Stimulated activated CD8-positive, alpha-beta memory T cell treated with anti-CD3 and anti-CD28 coated beads, Interleukin-7, amount 100 ng/mL, for 24 hours (primary cell): ENCODE results near the gene UBAC2.
"Not testable (repeated sequence)": the region's sequence is repeated elsewhere in the genome, so short reads cannot be mapped to it uniquely, and the experiment has no call there.

Experiments
- DNase-seq: peaks from one replicate; pipeline ENCODE4 v3.0.0-alpha.2; 2020; ENCODE audit warnings: low read depth

UBAC2 gene

DNA sequence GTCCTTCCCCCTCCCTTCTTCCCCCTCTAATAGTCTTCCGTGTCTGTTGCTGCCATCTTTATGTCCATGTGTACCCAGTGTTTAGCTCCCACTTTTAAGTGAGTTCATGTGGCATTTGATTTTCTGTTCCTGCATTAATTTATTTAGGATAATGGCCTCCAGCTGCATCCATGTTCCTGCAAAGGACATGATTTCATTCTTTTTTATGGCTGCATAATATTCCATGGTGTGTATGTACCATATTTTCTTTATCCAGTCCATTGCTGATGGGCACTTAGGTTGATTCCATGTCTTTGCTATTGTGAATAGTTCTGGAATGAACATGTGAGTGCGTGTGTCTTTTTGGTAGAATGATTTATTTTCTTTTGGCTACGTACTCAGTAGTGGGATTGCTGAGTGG, 48.5 kb downstream of the UBAC2 start:
- DNase-seq: not testable (repeated sequence)

- DNase-seq: not testable (repeated sequence)
Observed at GRCh38 chr13:99249606-99250005, 49.0 kb downstream of the UBAC2 start.

GRCh38 chr13:99250982-99251825, 50.5 kb downstream of the UBAC2 start:
- no peak for DNase-seq

DNA sequence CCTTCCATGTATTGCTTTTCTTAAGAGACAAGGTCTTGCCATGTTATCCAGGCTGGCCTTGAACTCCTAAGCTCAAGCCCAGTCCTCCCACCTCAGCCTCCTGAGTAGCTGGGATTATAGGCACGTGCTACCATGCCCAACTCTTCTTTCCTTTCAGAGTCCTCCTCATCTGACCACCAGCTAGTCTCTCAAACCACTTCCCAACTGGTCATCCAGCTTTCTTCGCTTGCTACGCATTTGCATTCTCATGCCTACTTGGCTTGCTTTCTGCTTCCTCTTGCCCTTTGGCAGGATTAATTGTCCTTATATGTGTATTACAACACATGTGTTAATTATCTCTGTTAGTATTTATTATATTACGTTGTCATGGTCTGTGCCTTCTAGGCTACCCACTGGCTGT, 51.3 kb downstream of the UBAC2 start:
- DNase-seq: no peak

DNA sequence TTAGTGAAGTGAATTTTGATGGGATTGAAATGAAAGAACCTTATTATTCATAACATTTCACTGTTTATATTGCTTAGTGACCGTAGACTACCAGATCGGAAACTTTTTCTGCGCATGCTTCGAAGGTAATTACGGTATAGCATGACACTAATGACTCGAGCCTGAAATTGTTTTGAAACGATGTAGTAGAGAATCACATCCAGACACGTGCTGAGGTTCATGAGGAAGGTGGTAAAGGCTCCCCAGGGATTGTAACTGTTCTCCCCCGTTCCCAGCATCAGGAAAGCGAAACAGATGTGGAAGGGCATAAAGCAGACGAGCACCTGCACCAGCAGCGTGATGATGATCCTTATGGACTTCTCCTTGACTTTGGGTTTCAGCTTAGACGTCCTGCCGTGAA, 54.2 kb downstream of the UBAC2 start:
- DNase-seq: no peak

GRCh38 chr13:99255271-99255670, 54.6 kb downstream of the UBAC2 start:
- DNase-seq: no peak

GRCh38 chr13:99256283-99256682, 55.6 kb downstream of the UBAC2 start:
- DNase-seq: no peak

- no peak for DNase-seq
Observed at GRCh38 chr13:99256709-99257108, 56.1 kb downstream of the UBAC2 start.

- DNase-seq: no peak
Observed at GRCh38 chr13:99257291-99257690, 56.6 kb downstream of the UBAC2 start.

DNA sequence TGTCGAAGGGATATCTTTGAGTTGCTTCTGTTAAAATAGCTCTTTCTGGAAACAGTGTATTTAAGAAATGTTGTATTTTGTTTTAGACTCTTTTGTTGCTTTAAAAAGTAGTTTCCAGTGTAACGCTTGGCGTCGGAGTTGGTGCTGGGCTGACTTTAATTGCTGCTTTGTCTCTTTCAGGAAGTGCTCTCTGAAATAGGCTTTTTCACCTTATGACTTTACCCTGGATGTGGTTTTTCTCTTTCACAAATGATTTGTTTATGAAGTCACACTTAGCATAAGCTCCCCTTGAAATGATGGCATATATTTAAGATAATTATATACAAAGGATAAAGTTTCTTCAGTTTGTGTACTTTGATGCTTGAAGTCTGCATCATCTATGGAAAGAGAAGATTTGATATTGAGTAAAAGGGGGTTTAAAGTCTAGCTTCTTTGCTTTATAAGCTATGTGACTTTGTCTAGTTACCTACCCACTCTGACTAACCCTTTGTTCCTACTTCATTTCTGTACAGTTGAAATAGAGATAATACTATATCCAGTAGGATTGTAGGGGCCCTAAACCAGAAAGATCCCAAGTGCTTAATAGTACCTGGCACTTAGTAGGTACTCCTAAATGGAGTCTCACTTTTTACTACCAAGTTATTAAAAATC, 57.7 kb downstream of the UBAC2 start, which contains the start of gene GPR18:
TSS of gene GPR18 (minus strand) at position 170 of the 651 bp plus-strand sequence. CDS start 2,507 bp downstream, outside the sequence.
- no peak for DNase-seq

GRCh38 chr13:99258946-99259345, 58.3 kb downstream of the UBAC2 start:
- no peak for DNase-seq

DNA sequence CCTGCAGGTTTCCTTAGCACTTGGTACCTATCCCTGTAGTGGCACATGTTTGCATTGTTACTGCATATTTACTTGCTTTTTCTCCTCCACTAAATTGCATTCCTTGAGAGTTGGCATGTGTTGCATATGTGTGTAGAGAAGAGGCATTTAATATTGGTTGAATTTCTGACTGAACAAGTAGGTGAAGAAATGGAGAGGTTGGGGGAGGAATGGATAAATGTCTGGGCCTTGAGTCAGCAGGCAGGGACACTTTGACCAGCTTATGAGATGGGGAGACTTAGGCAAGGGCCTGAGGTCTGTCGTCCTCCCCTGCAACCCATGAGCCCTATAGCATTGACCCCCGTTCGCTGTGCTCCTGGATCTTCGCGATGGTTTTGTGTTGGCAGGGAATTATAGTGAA, 59.6 kb downstream of the UBAC2 start:
- no peak for DNase-seq

DNA sequence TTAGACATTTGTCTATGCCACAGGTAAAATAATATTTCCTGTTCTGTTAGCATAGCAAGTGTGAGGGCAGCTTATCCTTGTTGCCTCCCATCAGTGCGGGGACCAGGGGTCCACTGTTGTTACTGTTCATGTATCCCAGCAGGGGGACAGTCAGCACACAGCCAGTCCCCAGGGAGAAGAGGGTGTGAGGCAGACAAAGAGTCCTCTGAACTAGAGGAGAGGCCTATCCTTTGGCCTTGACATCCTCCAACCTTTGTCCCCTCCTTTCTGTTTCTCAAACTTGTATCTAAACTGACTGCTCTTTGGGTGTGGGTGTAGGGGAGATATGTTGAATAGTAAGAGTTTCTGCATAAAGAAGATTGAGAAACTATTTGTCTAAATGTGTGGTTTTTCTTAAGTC, 60.4 kb downstream of the UBAC2 start:
- no peak for DNase-seq

DNA sequence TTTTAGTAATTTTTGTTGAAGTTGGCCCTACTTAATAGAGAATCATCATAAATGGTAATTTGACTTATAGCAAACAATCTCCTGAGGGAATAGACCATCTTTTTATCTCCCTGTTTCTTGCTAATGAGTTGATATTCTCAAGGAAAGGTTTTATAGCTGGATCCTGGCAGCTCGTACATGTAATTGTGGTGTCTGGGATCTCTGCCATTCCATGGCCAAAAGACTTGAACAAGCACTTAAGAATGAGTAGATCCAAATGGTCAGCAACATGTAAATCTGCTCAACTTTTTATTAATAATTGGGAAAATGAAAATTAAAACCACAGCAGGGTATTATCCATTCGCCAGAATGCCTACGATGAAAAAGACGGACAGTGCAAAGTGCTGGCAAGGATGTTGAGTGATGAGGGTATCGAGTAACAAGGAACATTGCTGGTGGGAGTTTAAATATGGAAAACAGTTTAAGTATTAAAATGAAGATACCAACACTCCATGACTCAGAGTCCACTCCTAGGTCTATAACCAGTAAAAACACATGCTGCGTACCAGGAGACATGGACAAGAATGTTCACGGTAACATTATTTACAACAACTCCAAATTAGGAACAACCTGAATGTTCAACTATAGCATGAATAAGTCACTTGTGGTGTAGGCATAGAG, 62.6 kb downstream of the UBAC2 start:
- DNase-seq: no peak

DNA sequence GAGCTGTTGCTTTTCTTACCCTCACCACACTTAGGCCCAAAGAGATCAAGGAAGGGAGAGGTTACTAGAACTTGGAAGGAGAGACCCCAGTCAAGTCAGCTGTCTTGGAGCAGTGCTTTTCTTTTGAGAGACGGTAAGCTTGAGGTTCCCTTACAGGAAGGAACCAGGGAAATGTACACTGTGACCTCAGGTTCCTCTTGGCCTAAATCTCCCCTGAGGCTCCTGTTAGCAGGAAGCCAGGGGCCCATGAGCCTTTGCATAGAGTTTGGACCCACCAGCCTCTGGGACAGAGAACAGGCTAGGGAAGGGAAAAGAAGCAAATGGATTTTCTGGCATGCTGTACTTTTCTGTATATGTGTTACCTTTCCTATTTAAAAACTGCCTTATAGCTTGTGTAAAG, 63.4 kb downstream of the UBAC2 start:
- no peak for DNase-seq

GRCh38 chr13:99265162-99265800, 64.6 kb downstream of the UBAC2 start:
- no peak for DNase-seq

GRCh38 chr13:99265821-99266426, 65.3 kb downstream of the UBAC2 start:
- no peak for DNase-seq

GRCh38 chr13:99266827-99267226, 66.2 kb downstream of the UBAC2 start:
- DNase-seq: no peak

DNA sequence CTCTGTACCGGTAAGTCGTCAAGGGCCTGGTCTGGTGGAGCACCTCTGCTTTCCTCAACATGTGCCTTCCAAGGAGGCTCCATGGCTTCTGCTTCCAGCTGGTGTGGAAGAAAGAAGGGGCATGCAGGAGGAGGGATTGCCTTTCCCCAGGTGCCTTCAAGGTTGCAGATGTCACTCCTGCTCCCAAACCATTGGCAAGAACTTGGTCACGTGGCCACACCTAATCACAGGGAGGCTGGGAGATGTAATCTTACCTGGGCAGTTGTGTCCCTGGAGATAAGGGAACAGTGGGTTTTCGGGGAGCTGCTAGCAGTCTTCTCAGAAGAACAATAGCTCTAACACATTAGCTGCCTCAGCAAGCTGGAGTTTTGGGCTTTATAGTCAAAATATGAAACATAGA, 67.3 kb downstream of the UBAC2 start:
- no peak for DNase-seq

- DNase-seq: no peak
Observed at GRCh38 chr13:99268822-99269221, 68.2 kb downstream of the UBAC2 start.

GRCh38 chr13:99269627-99270241, 69.1 kb downstream of the UBAC2 start:
- DNase-seq: no peak

DNA sequence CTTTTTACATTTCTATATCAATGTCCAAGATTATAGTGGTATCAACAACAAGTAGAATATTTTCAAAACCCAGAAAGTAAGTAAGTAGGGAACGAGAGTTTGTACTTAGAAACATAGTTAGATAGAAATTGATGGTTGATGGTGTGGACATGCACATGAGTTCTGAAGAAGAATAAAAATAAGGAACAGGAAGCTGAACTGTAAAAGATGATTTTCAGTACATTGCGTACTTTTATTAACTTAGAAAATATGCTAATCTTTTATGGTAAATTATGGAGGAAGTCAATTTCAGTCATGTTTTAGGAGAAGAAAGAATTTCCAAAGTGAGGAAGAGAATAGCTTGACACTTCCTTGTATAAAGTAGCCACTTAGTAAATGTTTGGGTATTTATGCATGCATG, 69.9 kb downstream of the UBAC2 start:
- no peak for DNase-seq
